Stomach (tissue), 9 donors: ENCODE data around the gene NFKBIZ. TPM values are rescaled to one million over a fixed set of nuclear protein-coding genes. Genes with fewer than 3 reads are reported as not detected.

Experiments
- DNase-seq, 2 donors: peaks; one replicate each; pipeline versions ENCODE4 v3.0.0 to v3.0.0-alpha.2; 2013 to 2019
- H3K27ac ChIP-seq, 5 donors: fragments of 200-600 bp in 4 of 5; sonication (generic) in 4 of 5; one replicate each; pipeline ENCODE4 v1.5.1; 2013 to 2019; ENCODE audit warnings: mild to moderate bottlenecking in 1 of 5, moderate library complexity in 1 of 5
- H3K27me3 ChIP-seq, 3 donors: fragments of 200-600 bp; sonication (generic); one replicate each; pipeline ENCODE4 v1.5.1; 2017 to 2019; ENCODE audit warnings: mixed run types in 1 of 3
- H3K36me3 ChIP-seq, 4 donors: fragments of 200-600 bp; sonication (generic); 1 replicate in 3 of 4; 2 replicates in 1 of 4; pipeline ENCODE4 v1.5.1; 2016 to 2019
- H3K4me1 ChIP-seq, 4 donors: fragments of 200-600 bp; sonication (generic); one replicate each; pipeline ENCODE4 v1.5.1; 2016 to 2019
- H3K4me3 ChIP-seq, 4 donors: fragments of 200-600 bp; sonication (generic) in 3 of 4; one replicate each; pipeline ENCODE4 v1.5.1; 2016 to 2019; ENCODE audit warnings: mild to moderate bottlenecking in 1 of 4
- H3K9me3 ChIP-seq, 4 donors: fragments of 200-600 bp; sonication (generic); one replicate each; pipeline ENCODE4 v1.5.1; 2016 to 2019
- CTCF ChIP-seq, 7 experiments: fragments of 450-650 bp in 4 of 7; fragments of 200-600 bp in 3 of 7; sonication (generic) in 3 of 7; IDR thresholded peaks; one replicate each; pipeline ENCODE4 v1.5.1; 2016 to 2019; ENCODE audit warnings: antibody characterized with exemption in 7 of 7, control low read depth in 2 of 7, mild to moderate bottlenecking in 1 of 7
- EP300 ChIP-seq: sonication (generic); formaldehyde crosslinking; IDR thresholded peaks from one replicate; pipeline ENCODE4 v1.6.1; 2017; ENCODE audit warnings: antibody characterized with exemption
- POLR2A ChIP-seq, 4 donors: fragments of 450-650 bp; IDR thresholded peaks; one replicate each; pipeline ENCODE4 v1.6.1; 2016; ENCODE audit warnings: antibody characterized with exemption in 4 of 4, control low read depth in 2 of 4, mild to moderate bottlenecking in 1 of 4, moderate library complexity in 1 of 4
- POLR2AphosphoS5 ChIP-seq, 3 donors: sonication (generic); formaldehyde crosslinking; IDR thresholded peaks; one replicate each; pipeline ENCODE4 v1.6.1; 2016; ENCODE audit warnings: antibody characterized with exemption in 3 of 3
- WGBS, 5 donors: extraction: QIAGEN DNeasy Blood & Tissue Kit in 3 of 5; methylation state at CpG; one replicate each; pipeline versions ENCODE4 v1.1.5 to v1.1.7; 2013 to 2018; 5-methylcytosine and 5-hydroxymethylcytosine counted together
- intact Hi-C: fragments of 100-400 bp; cut with DNase I; formaldehyde crosslinking; loops from one replicate; pipeline ENCODE4 v1.15.1; 2023; ENCODE audit warnings: low total_unique reads
- polyA plus RNA-seq, 3 donors: library from polyadenylated mRNA; stranded (reverse); fragments of 200-250 nt; gene quantifications; one replicate each; pipeline ENCODE4 v1.2.3, GENCODE V29; 2013
- total RNA-seq, 5 donors: library from RNA; depleted of rRNA; stranded (reverse); fragments of >200 nt; gene quantifications; one replicate each; pipeline versions ENCODE4 v1.1.0 to v1.2.3, GENCODE V29; 2014 to 2016
- donor health status: healthy with polysubstance abuse.
- donor health status: Bipolar disorder and iron deficiency.
- donor health status: healthy.

NFKBIZ gene
- total and polyA plus RNA-seq, 8 donors = 11.5 to 199 (median 52.7) TPM

GRCh38 chr3:101873619-101874018, 24.3 kb downstream of the NFKBIZ start:
- WGBS, 5 donors = 51 to 70% (median 55%) methylated on average over 2 of the region's 2 CpGs
- Histone ChIP-seq H3K4me3 (no peak overlapping the region), H3K9me3 (no peaks in the 10 kb centered on the region), H3K4me1 (peaks cover 0 to 8% (median 2%) of the 10 kb centered on the region in 4 donors), H3K36me3 (no peaks in the 10 kb centered on the region), H3K27me3 (no peaks in the 10 kb centered on the region), H3K27ac (no peak overlapping the region)
- no peak for TF ChIP-seq CTCF (IDR thresholded peaks at IDR 0.05)
- no peak for TF ChIP-seq EP300
- no peak for TF ChIP-seq POLR2AphosphoS5 (IDR thresholded peaks at IDR 0.05)
- TF ChIP-seq POLR2A (IDR thresholded peaks at IDR 0.05) = no peak
- intact Hi-C loops = no loop called here
- no peak for DNase-seq

DNA sequence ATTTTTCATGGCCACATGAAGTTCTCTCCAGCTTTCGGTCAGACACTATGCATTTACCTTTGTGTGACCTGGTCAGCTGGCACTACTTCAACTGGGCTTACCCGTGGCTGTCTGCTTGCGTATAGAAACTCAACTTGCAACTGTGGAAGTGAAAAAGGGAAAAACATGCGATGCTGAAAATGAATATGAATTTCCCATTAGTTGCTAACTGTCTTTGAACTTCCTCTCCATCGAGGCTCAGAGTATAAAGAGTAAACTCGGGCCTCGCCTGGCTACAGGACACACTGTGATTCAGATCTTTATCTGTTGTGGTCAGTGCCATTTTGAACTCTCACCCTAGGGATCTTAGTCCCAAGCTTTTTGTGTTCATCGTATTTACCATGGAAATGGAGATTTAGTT, 26.8 kb downstream of the NFKBIZ start:
- no peaks in the 10 kb centered on the region for H3K9me3 ChIP-seq
- WGBS, 5 donors = 73 to 81% (median 75%) methylated on average over 8 of the region's 8 CpGs
- H3K36me3 ChIP-seq = no peaks in the 10 kb centered on the region
- H3K27me3 ChIP-seq = no peaks in the 10 kb centered on the region
- no peak for DNase-seq
- no peak for TF ChIP-seq POLR2A (IDR thresholded peaks at IDR 0.05)
- no peak for TF ChIP-seq POLR2AphosphoS5 (IDR thresholded peaks at IDR 0.05)
- TF ChIP-seq EP300 = no peak
- TF ChIP-seq CTCF (IDR thresholded peaks at IDR 0.05) = no peak
- intact Hi-C loops = no loop called here
- H3K27ac ChIP-seq = no peak overlapping the region
- H3K4me3 ChIP-seq = no peak overlapping the region
- peaks cover 0 to 8% (median 3%) of the 10 kb centered on the region in 4 donors for H3K4me1 ChIP-seq

GRCh38 chr3:101878589-101878988, 29.3 kb downstream of the NFKBIZ start:
- Histone ChIP-seq H3K27me3 (no peaks in the 10 kb centered on the region), H3K27ac (no peak overlapping the region), H3K36me3 (no peaks in the 10 kb centered on the region), H3K4me3 (no peak overlapping the region), H3K4me1 (peaks cover 0 to 8% (median 3%) of the 10 kb centered on the region in 4 donors), H3K9me3 (no peaks in the 10 kb centered on the region)
- WGBS, 5 donors = 69 to 84% (median 71%) methylated on average over 2 of the region's 2 CpGs
- intact Hi-C loops = no loop called here
- no peak for TF ChIP-seq POLR2AphosphoS5 (IDR thresholded peaks at IDR 0.05)
- no peak for TF ChIP-seq POLR2A (IDR thresholded peaks at IDR 0.05)
- TF ChIP-seq CTCF (IDR thresholded peaks at IDR 0.05) = no peak
- TF ChIP-seq EP300 = no peak
- no peak for DNase-seq

DNA sequence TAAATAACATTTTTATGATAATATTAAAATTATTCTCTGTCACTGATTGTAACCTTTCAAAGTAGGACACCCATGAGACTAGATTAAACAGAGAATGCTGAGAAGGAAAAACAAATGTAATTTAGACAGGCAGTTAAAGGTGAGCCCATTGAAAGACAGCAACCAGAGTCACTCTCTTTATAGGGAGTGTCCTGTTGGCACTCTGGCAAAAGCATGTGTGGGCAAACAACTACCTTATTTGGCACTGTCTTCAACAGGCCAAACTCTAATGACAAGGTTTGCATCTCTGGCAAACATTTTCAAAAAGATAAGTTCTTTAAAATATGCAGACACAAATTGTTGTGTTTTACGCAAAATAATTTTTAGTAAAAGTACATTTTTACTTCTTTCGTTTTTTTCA, 29.8 kb downstream of the NFKBIZ start:
- Histone ChIP-seq H3K4me1 (peaks cover 0 to 8% (median 3%) of the 10 kb centered on the region in 4 donors), H3K27me3 (no peaks in the 10 kb centered on the region), H3K4me3 (no peak overlapping the region), H3K9me3 (no peaks in the 10 kb centered on the region), H3K27ac (no peak overlapping the region), H3K36me3 (no peaks in the 10 kb centered on the region)
- DNase-seq = no peak
- intact Hi-C loops = no loop called here
- no peak for TF ChIP-seq EP300
- TF ChIP-seq CTCF (IDR thresholded peaks at IDR 0.05) = no peak
- WGBS, 5 donors = 84 to 92% (median 91%) methylated on average over 2 of the region's 2 CpGs
